Body of pancreas (tissue), 4 donors: ENCODE measurements around the gene MED22. TPM values are rescaled to one million over a fixed set of nuclear protein-coding genes. Genes with fewer than 3 reads are reported as not detected.

Source experiments
- ATAC-seq: fragments of 150-250 bp; one replicate; pipeline ENCODE4 v1.9.1; 2016
- DNase-seq, 4 donors: peaks; one replicate each; pipeline ENCODE4 v3.0.0-alpha.2; 2019
- H3K27ac ChIP-seq, 4 donors: fragments of 200-600 bp; sonication (generic); 1 replicate in 3 of 4; 2 replicates in 1 of 4; pipeline versions ENCODE4 v1.5.1 to v1.6.1; 2016 to 2019; ENCODE audit warnings: mild to moderate bottlenecking in 1 of 4, mixed read lengths in 1 of 4, moderate library complexity in 1 of 4
- H3K27me3 ChIP-seq, 2 donors: fragments of 200-600 bp; sonication (generic); one replicate each; pipeline ENCODE4 v1.6.0; 2016; ENCODE audit warnings: mild to moderate bottlenecking in 1 of 2
- H3K36me3 ChIP-seq, 2 donors: fragments of 200-600 bp; sonication (generic); replicated peaks in 1 of 2; 2 replicates each; pipeline ENCODE4 v1.5.1; 2016; ENCODE audit warnings: low read depth in 2 of 2; ENCODE audit not compliant: insufficient read depth in 1 of 2
- H3K4me1 ChIP-seq: fragments of 200-600 bp; sonication (generic); one replicate; pipeline ENCODE4 v1.6.0; 2016
- H3K4me3 ChIP-seq, 2 donors: fragments of 200-600 bp; sonication (generic); 1 replicate in 1 of 2; 2 replicates in 1 of 2; pipeline ENCODE4 v1.5.1; 2016 to 2019
- H3K9me3 ChIP-seq, 3 donors: fragments of 200-600 bp; sonication (generic); 1 replicate in 2 of 3; 2 replicates in 1 of 3; pipeline ENCODE4 v1.5.1; 2016
- CTCF ChIP-seq, 7 experiments: fragments of 450-650 bp in 4 of 7; fragments of 200-600 bp in 3 of 7; sonication (generic) in 3 of 7; IDR thresholded peaks; one replicate each; pipeline ENCODE4 v1.5.1; 2016 to 2019; ENCODE audit warnings: antibody characterized with exemption in 7 of 7
- POLR2A ChIP-seq, 3 donors: fragments of 450-650 bp; IDR thresholded peaks; one replicate each; pipeline ENCODE4 v1.6.1; 2016; ENCODE audit warnings: antibody characterized with exemption in 3 of 3, mild to moderate bottlenecking in 2 of 3
- WGBS, 2 donors: methylation state at CpG; one replicate each; pipeline ENCODE4 v1.1.5; 2017; 5-methylcytosine and 5-hydroxymethylcytosine counted together
- intact Hi-C: fragments of 100-400 bp; cut with DNase I; formaldehyde crosslinking; loops from one replicate; pipeline ENCODE4 v1.15.1; 2023
- total RNA-seq, 2 donors: library from RNA; depleted of rRNA; stranded (reverse); fragments of >200 nt; gene quantifications; one replicate each; pipeline ENCODE4 v1.1.0, GENCODE V29; 2016

MED22 gene
- total RNA-seq, 2 donors from 2014 or later, result 15.8 to 16.3 TPM

GRCh38 chr9:133360400-133361393, 12.8 kb upstream of the MED22 start:
- ATAC-seq, result no peak
- peak overlapping the region in 1 of 4 donors; percentile 17 for H3K27ac ChIP-seq
- no peaks in the 10 kb centered on the region for H3K9me3 ChIP-seq
- H3K4me1 ChIP-seq, result peaks cover 40% of the 10 kb centered on the region
- DNase-seq, result no peak
- no peaks in the 10 kb centered on the region for H3K27me3 ChIP-seq
- TF ChIP-seq CTCF (IDR thresholded peaks at IDR 0.05) (no peak), POLR2A (IDR thresholded peaks at IDR 0.05) (no peak)
- peaks cover 0 to 20% of the 10 kb centered on the region in 2 donors for H3K36me3 ChIP-seq
- intact Hi-C loops, result no loop called here
- H3K4me3 ChIP-seq, result no peak overlapping the region
- WGBS, 2 donors, result 66 to 73% methylated on average over 21 of the region's 21 CpGs

- Histone ChIP-seq H3K9me3 (no peaks in the 10 kb centered on the region), H3K27me3 (no peaks in the 10 kb centered on the region), H3K4me3 (no peak overlapping the region), H3K4me1 (peaks cover 45% of the 10 kb centered on the region), H3K27ac (peak overlapping the region in 1 of 4 donors; percentile 16), H3K36me3 (peaks cover 0 to 16% of the 10 kb centered on the region in 2 donors)
- intact Hi-C loops, result no loop called here
- 35 to 42% methylated on average over 14 to 20 of the region's 20 CpGs for WGBS, 2 donors
- TF ChIP-seq POLR2A (IDR thresholded peaks at IDR 0.05), result no peak
- TF ChIP-seq CTCF (IDR thresholded peaks at IDR 0.05), result peak in 5 of 7 experiments; percentile 26 to 45 (median 35)
- ATAC-seq (no peak), DNase-seq (peak in 1 of 4 donors; percentile 42)
These were observed 11.7 kb upstream of the MED22 start for GRCh38 chr9:133359399-133360175.

- TF ChIP-seq CTCF (IDR thresholded peaks at IDR 0.05), result no peak
- TF ChIP-seq POLR2A (IDR thresholded peaks at IDR 0.05), result no peak
These were observed 9.7 kb upstream of the MED22 start for GRCh38 chr9:133357656-133358055.

GRCh38 chr9:133356391-133357091, 8.6 kb upstream of the MED22 start, which contains the start of the genes SURF1 and SURF2:
TSS of gene SURF1 (minus strand) at chr9:133356487. CDS start at chr9:133356453, 34 bp downstream.
TSS of gene SURF2 (plus strand) at chr9:133356550. CDS start at chr9:133356593, 43 bp downstream.
- Histone ChIP-seq H3K36me3 (peaks cover 0 to 9% of the 10 kb centered on the region in 2 donors), H3K4me1 (peaks cover 49% of the 10 kb centered on the region), H3K4me3 (peak within 1 kb of the TSS; percentile 66 to 80), H3K9me3 (no peaks in the 10 kb centered on the region), H3K27ac (peak within 1 kb of the TSS; percentile 20 to 83 (median 66)), H3K27me3 (no peaks in the 10 kb centered on the region)
- DNase-seq, result peak; percentile 90 to 93 (median 90)
- intact Hi-C loops, result no loop called here
- ATAC-seq, result peak; percentile 92
- TF ChIP-seq POLR2A (IDR thresholded peaks at IDR 0.05) (peak in 2 of 3 donors; percentile 49 to 65), CTCF (IDR thresholded peaks at IDR 0.05) (peak in 3 of 7 experiments; percentile 10 to 23 (median 17))
- 0% methylated on average over 5 to 73 of the region's 78 CpGs for WGBS, 2 donors

More at GRCh38 chr9:133357656-133358055, 9.7 kb upstream of the MED22 start:
- Histone ChIP-seq H3K27ac (no peak overlapping the region), H3K4me1 (peaks cover 49% of the 10 kb centered on the region), H3K4me3 (no peak overlapping the region), H3K27me3 (no peaks in the 10 kb centered on the region), H3K36me3 (peaks cover 0 to 8% of the 10 kb centered on the region in 2 donors), H3K9me3 (no peaks in the 10 kb centered on the region)
- WGBS, 2 donors, result 76 to 79% methylated on average over 3 to 14 of the region's 14 CpGs
- intact Hi-C loops, result no loop called here
- DNase-seq (no peak), ATAC-seq (no peak)
